Effector memory CD4-positive, alpha-beta T cell (primary cell): ENCODE measurements around the gene LCN12.

Experiments used
- DNase-seq, 3 donors: peaks; one replicate each; pipeline ENCODE4 v3.0.0-alpha.2; 2020
- H3K27ac ChIP-seq: 2 replicates; pipeline ENCODE4 v1.7.0; 2013; ENCODE audit warnings: mild to moderate bottlenecking, low read length, moderate library complexity; ENCODE audit not compliant: insufficient read depth, poor library complexity, severe bottlenecking
- H3K27me3 ChIP-seq: replicated peaks from 2 replicates; pipeline ENCODE4 v1.7.0; 2013; ENCODE audit warnings: mild to moderate bottlenecking, low read length; ENCODE audit not compliant: insufficient read depth, control insufficient read depth, poor library complexity, severe bottlenecking
- H3K36me3 ChIP-seq: 2 replicates; pipeline ENCODE4 v1.7.0; 2013; ENCODE audit warnings: mild to moderate bottlenecking, low read length, moderate library complexity; ENCODE audit not compliant: control insufficient read depth, insufficient read depth
- H3K4me1 ChIP-seq: 2 replicates; pipeline ENCODE4 v1.7.0; 2013; ENCODE audit warnings: low read length, mild to moderate bottlenecking; ENCODE audit not compliant: control insufficient read depth, insufficient read depth, poor library complexity, severe bottlenecking
- H3K4me3 ChIP-seq: 2 replicates; pipeline ENCODE4 v1.7.0; 2013; ENCODE audit warnings: low read length, low read depth, mild to moderate bottlenecking; ENCODE audit not compliant: insufficient read depth, poor library complexity, severe bottlenecking
- H3K9me3 ChIP-seq: 2 replicates; pipeline ENCODE4 v1.7.0; 2013; ENCODE audit warnings: mild to moderate bottlenecking, low read length, moderate library complexity; ENCODE audit not compliant: control insufficient read depth

LCN12 gene

DNA sequence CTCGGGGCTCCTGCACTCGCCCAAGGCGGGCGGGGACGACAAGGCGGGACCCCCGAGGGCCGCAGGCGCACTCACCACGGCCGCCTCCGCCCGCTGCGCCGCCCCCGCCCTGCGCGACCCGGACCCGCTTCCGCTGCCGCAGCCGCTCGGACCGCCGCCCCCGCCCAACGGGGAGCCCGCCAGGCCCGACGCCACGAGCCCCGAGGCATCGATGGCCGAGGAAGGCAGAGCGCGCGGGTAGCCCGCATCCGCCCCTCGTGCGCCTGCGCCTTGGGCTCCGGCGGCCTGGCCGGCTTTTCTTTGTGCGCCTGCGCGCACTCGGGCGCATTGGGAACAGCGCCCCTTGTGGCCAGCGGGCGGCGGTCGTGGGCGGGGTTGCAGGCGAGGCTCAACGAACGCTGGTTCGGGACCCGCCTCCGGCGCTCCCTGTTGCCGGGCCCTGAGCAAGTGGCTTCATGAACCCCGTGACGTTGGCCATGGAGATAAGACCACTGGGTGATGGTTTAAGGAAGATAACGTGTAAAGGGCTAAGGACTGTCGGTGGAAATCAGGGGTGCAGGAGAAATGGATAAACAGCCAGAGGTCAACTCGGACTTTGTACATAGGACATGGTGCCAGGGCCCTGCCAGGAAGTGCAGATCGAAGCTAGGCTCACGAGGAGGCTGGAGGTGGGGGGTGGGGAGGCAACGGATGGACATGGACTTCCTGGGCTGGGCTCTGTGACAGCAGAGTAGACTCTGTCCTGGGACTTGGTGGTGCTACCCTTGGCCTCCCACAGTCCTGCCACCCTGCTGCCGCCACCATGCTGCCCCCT lies 7.3 kb upstream of the LCN12 start, which contains the start of the genes C8G and FBXW5:
Gene C8G, plus strand, starts transcription at position 725 of the 814 bp plus-strand sequence. Its CDS starts 78 bp downstream, at position 803.
Gene FBXW5, minus strand, starts transcription at position 220 of the 814 bp plus-strand sequence. CDS start 655 bp downstream, outside the sequence.
- DNase-seq, result peak; percentile 89 to 92 (median 90)
- peaks cover 30% of the 10 kb centered on the region for H3K36me3 ChIP-seq
- peak within 1 kb of the TSS; percentile 63 for H3K27ac ChIP-seq
- peak within 1 kb of the TSS; percentile 63 for H3K4me3 ChIP-seq
- no peaks in the 10 kb centered on the region for H3K9me3 ChIP-seq
- H3K4me1 ChIP-seq, result peaks cover 21% of the 10 kb centered on the region
- no peaks in the 10 kb centered on the region for H3K27me3 ChIP-seq

DNA sequence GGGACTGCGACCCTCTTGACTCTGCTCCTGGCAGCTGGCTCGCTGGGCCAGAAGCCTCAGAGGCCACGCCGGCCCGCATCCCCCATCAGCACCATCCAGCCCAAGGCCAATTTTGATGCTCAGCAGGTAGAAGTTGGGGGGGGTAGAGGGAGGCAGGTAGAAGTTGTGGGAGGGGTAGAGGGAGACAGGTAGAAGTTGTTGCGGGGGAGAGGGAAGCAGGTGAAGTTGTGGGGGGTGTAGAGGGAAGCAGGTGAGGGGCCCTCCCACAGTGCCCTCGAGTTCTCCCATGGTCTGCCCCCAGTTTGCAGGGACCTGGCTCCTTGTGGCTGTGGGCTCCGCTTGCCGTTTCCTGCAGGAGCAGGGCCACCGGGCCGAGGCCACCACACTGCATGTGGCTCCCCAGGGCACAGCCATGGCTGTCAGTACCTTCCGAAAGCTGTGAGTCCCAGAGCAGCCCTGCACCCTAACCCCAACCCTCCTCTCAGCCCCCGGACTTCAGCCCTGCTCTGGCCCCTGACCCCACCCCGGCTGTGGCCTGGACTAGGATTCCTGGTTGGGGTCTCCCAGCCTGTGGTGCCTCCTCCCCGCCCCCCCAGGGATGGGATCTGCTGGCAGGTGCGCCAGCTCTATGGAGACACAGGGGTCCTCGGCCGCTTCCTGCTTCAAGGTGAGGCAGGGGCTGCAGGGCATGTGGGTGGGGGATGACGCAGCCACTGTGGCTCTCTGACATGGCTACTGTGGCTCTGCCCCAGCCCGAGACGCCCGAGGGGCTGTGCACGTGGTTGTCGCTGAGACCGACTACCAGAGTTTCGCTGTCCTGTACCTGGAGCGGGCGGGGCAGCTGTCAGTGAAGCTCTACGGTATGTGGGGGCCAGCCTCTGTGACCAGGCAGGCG lies 6.5 kb upstream of the LCN12 start:
- DNase-seq, result no peak
- no peaks in the 10 kb centered on the region for H3K27me3 ChIP-seq
- H3K4me1 ChIP-seq, result peaks cover 27% of the 10 kb centered on the region
- no peaks in the 10 kb centered on the region for H3K9me3 ChIP-seq
- no peak overlapping the region for H3K27ac ChIP-seq
- H3K36me3 ChIP-seq, result peaks cover 22% of the 10 kb centered on the region
- no peak overlapping the region for H3K4me3 ChIP-seq

GRCh38 chr9:136946228-136947027 lies 5.6 kb upstream of the LCN12 start:
- peaks cover 27% of the 10 kb centered on the region for H3K4me1 ChIP-seq
- no peak overlapping the region for H3K4me3 ChIP-seq
- H3K9me3 ChIP-seq, result no peaks in the 10 kb centered on the region
- no peak overlapping the region for H3K27ac ChIP-seq
- no peaks in the 10 kb centered on the region for H3K27me3 ChIP-seq
- peaks cover 13% of the 10 kb centered on the region for H3K36me3 ChIP-seq
- DNase-seq, result no peak

GRCh38 chr9:136947028-136947891 lies 4.8 kb upstream of the LCN12 start:
- DNase-seq, result no peak
- Histone ChIP-seq H3K4me1 (peaks cover 27% of the 10 kb centered on the region), H3K4me3 (no peak overlapping the region), H3K27me3 (no peaks in the 10 kb centered on the region), H3K9me3 (no peaks in the 10 kb centered on the region), H3K36me3 (peaks cover 5% of the 10 kb centered on the region), H3K27ac (no peak overlapping the region)

DNA sequence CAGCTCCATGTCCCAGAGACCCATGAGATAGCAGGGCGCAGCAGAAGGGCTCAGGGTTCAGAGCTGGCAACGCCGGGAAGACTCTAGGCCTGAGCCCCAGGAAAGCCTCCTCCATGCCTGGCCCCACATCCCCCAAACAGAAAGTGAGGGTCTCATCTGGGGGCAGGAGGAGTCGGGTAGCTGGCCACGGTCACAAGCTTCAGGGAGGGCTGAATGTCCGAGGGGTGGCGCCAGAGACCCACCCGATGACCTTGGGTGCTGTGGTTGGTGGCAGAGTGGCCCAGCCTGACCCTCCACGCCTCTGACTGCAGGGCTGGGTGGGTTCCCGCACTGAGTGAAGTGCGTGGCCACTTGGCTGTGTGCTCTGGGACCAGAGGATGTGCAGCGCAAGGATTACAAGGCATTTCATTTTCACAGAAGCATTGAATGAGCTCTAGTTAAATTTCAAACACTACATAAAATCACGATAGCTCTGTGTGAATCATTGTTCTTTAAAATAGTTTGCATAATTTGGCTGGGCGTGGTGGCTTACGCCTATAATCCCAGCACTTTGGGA lies 4.0 kb upstream of the LCN12 start:
- Histone ChIP-seq H3K27me3 (no peaks in the 10 kb centered on the region), H3K36me3 (no peaks in the 10 kb centered on the region), H3K27ac (no peak overlapping the region), H3K4me3 (no peak overlapping the region), H3K4me1 (peaks cover 23% of the 10 kb centered on the region), H3K9me3 (no peaks in the 10 kb centered on the region)
- no peak for DNase-seq

- peak overlapping the region; percentile 72 for H3K27ac ChIP-seq
- no peak for DNase-seq
Observed at GRCh38 chr9:136949239-136949816, 2.7 kb upstream of the LCN12 start.

GRCh38 chr9:136949817-136950655 lies 2.0 kb upstream of the LCN12 start:
- no peaks in the 10 kb centered on the region for H3K36me3 ChIP-seq
- peak; percentile 89 to 97 (median 95) for DNase-seq
- peaks cover 13% of the 10 kb centered on the region for H3K4me1 ChIP-seq
- no peaks in the 10 kb centered on the region for H3K9me3 ChIP-seq
- peak overlapping the region; percentile 72 for H3K27ac ChIP-seq
- no peaks in the 10 kb centered on the region for H3K27me3 ChIP-seq
- peak overlapping the region; percentile 62 for H3K4me3 ChIP-seq

More at GRCh38 chr9:136949239-136949816, 2.7 kb upstream of the LCN12 start:
- Histone ChIP-seq H3K27me3 (no peaks in the 10 kb centered on the region), H3K9me3 (no peaks in the 10 kb centered on the region), H3K4me3 (peak overlapping the region; percentile 62), H3K4me1 (peaks cover 17% of the 10 kb centered on the region), H3K36me3 (no peaks in the 10 kb centered on the region)

DNA sequence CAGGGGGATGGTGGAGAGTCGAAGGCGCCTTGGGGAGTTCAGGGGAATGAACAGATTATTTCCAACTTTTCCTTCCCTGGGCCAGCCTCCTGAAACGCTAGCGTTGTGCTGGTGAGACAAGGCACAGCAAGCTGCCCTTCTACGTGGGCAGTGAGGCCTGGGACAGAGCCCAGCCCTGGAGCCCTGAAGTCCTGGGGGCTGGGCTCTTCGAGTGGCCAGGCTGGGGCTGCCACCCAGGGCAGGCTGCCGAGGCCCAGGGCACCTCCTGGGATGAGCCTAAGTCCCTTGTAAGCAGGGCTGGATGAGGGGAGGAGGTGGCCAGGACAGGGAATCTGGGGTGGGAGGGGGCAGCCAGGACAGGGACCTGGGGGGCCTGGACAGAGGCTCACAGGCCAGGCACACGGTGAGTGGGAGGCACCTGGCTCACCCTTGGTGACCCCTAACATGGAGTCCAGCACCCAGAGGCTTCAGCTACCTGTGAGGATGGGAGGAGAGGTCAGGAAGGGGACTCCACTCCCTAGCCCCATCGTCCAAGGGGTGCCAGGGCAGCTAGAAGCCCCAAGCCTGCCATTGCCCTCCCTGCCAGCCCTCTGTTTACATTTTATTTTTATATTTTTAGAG lies 1.3 kb upstream of the LCN12 start:
- H3K4me1 ChIP-seq, result peaks cover 12% of the 10 kb centered on the region
- no peak for DNase-seq
- H3K4me3 ChIP-seq, result peak overlapping the region; percentile 62
- no peaks in the 10 kb centered on the region for H3K27me3 ChIP-seq
- no peaks in the 10 kb centered on the region for H3K9me3 ChIP-seq
- no peaks in the 10 kb centered on the region for H3K36me3 ChIP-seq
- H3K27ac ChIP-seq, result peak overlapping the region; percentile 72
